DMS153 treated with DMSO at 0.1 percent for 48 hours (cell line): ENCODE measurements around the gene NEURL1.
"Not testable (repeated sequence)": the region's sequence is repeated elsewhere in the genome, so short reads cannot be mapped to it uniquely, and the experiment has no call there.

Experiments
- DNase-seq: peaks from one replicate; lab custom pipeline; 2025; ENCODE audit not compliant: unreplicated experiment; lab: John Stamatoyannopoulos, UW

The NEURL1 gene

GRCh38 chr10:103603382-103603781 lies 109.9 kb downstream of the NEURL1 start:
- DNase-seq, result no peak

GRCh38 chr10:103605359-103606096 lies 112.0 kb downstream of the NEURL1 start:
- no peak for DNase-seq

GRCh38 chr10:103606097-103606438 lies 112.6 kb downstream of the NEURL1 start:
- DNase-seq, result not testable (repeated sequence)

GRCh38 chr10:103607051-103607450 lies 113.5 kb downstream of the NEURL1 start:
- not testable (repeated sequence) for DNase-seq

- DNase-seq, result not testable (repeated sequence)
Observed at GRCh38 chr10:103608056-103608455, 114.6 kb downstream of the NEURL1 start.

- DNase-seq, result no peak
Observed at GRCh38 chr10:103609231-103610082, 116.0 kb downstream of the NEURL1 start.

GRCh38 chr10:103610083-103610472 lies 116.6 kb downstream of the NEURL1 start:
- DNase-seq, result no peak

GRCh38 chr10:103610921-103611511 lies 117.5 kb downstream of the NEURL1 start:
- no peak for DNase-seq

- no peak for DNase-seq
Observed at GRCh38 chr10:103612462-103613365, 119.2 kb downstream of the NEURL1 start.

GRCh38 chr10:103613616-103614015 lies 120.1 kb downstream of the NEURL1 start:
- DNase-seq, result no peak

GRCh38 chr10:103614306-103615158 lies 121.0 kb downstream of the NEURL1 start:
- DNase-seq, result no peak

GRCh38 chr10:103616705-103617601 lies 123.4 kb downstream of the NEURL1 start:
- DNase-seq, result no peak

- no peak for DNase-seq
Observed at GRCh38 chr10:103617602-103618385, 124.3 kb downstream of the NEURL1 start.

- no peak for DNase-seq
Observed at GRCh38 chr10:103618575-103619423, 125.3 kb downstream of the NEURL1 start.

- DNase-seq, result no peak
Observed at GRCh38 chr10:103619424-103620351, 126.2 kb downstream of the NEURL1 start.

GRCh38 chr10:103620352-103620740 lies 126.8 kb downstream of the NEURL1 start:
- no peak for DNase-seq
